ENCODE results near the gene TRABD2B.

TRABD2B gene

GRCh38 chr1:47843781-47844557, 153.2 kb downstream of the TRABD2B start:
- DNase-seq = no peak

GRCh38 chr1:47843059-47843458, 154.1 kb downstream of the TRABD2B start:
- no peak for DNase-seq

- no peak for DNase-seq
Observed at GRCh38 chr1:47842228-47842919, 154.8 kb downstream of the TRABD2B start.

- no peak for DNase-seq
Observed at GRCh38 chr1:47841356-47841755, 155.8 kb downstream of the TRABD2B start.

GRCh38 chr1:47840393-47841190, 156.6 kb downstream of the TRABD2B start:
- DNase-seq = no peak

GRCh38 chr1:47839433-47839760, 157.8 kb downstream of the TRABD2B start:
- no peak for DNase-seq

GRCh38 chr1:47838562-47839432, 158.4 kb downstream of the TRABD2B start:
- DNase-seq = no peak

GRCh38 chr1:47837866-47838561, 159.2 kb downstream of the TRABD2B start:
- no peak for DNase-seq

- no peak for DNase-seq
Observed at GRCh38 chr1:47837056-47837830, 159.9 kb downstream of the TRABD2B start.

- no peak for DNase-seq
Observed at GRCh38 chr1:47835409-47835808, 161.8 kb downstream of the TRABD2B start.

GRCh38 chr1:47834326-47834725, 162.9 kb downstream of the TRABD2B start:
- no peak for DNase-seq

GRCh38 chr1:47830641-47831333, 166.4 kb downstream of the TRABD2B start:
- DNase-seq = no peak

- no peak for DNase-seq
Observed at GRCh38 chr1:47830021-47830420, 167.2 kb downstream of the TRABD2B start.

GRCh38 chr1:47828978-47829377, 168.2 kb downstream of the TRABD2B start:
- DNase-seq = no peak

GRCh38 chr1:47827109-47827508, 170.1 kb downstream of the TRABD2B start:
- no peak for DNase-seq

GRCh38 chr1:47824716-47825115, 172.5 kb downstream of the TRABD2B start:
- no peak for DNase-seq

- no peak for DNase-seq
Observed at GRCh38 chr1:47824297-47824696, 172.9 kb downstream of the TRABD2B start.

- no peak for DNase-seq
Observed at GRCh38 chr1:47823040-47823808, 174.0 kb downstream of the TRABD2B start.

GRCh38 chr1:47821760-47822159, 175.4 kb downstream of the TRABD2B start:
- DNase-seq = no peak

GRCh38 chr1:47819574-47819888, 177.7 kb downstream of the TRABD2B start:
- no peak for DNase-seq

Data from activated CD4-positive, alpha-beta T cell treated with anti-CD3 and anti-CD28 coated beads, Interleukin-2, amount 50 U/mL, for 48 hours (primary cell).